ENCODE results near the gene MYO3B.

The MYO3B gene

DNA sequence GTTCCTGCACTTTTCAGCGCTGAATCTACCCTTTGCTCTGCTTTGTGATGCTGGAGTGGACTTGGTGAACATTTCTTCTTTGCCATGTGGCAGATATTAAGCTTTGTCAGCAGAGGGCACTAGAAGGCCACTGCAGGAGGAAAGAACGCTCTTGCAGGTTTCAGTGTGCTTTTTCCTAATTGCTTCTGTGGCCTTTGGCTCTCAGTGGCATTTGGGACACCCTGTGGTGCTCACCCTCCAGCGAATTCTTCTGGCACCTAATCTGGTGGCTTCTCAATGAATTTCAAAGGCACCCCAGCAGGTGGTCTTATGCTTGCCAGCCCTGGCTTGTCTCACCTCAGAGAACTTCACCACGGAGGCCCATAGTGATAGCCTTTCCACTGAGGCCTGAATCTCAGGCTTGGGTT is 146.7 kb downstream of the MYO3B start (continued):
- TF ChIP-seq ZNF654 (tag by site-specific recombination; IDR thresholded peaks at IDR 0.05; ENCODE audit: low read depth), result peak; percentile 91
- TF ChIP-seq ZNF423 (tag by site-specific recombination; IDR thresholded peaks at IDR 0.05), result 0 out of 2 replicates have a peak, but pooled peaks have one; percentile 21
- no peak for TF ChIP-seq ZNF362 (tag by site-specific recombination; IDR thresholded peaks at IDR 0.05)
- no peak for TF ChIP-seq ZBTB10 (tag by site-specific recombination; IDR thresholded peaks at IDR 0.05)

- Histone ChIP-seq H3K9me3 (ENCODE audit: control insufficient read depth, insufficient read depth, low read depth, low read length) (no peaks in the 10 kb centered on the region), H3K27ac (ENCODE audit: extremely low read depth, low read depth, low read length) (no peak overlapping the region), H3K36me3 (ENCODE audit: control insufficient read depth in 2 of 2, insufficient read depth in 1 of 2, low read length in 2 of 2) (no peaks in the 10 kb centered on the region), H3K4me3 (ENCODE audit: low read depth, low read length) (no peak overlapping the region), H3K4me1 (ENCODE audit: control insufficient read depth, insufficient read depth, low read length) (no peaks in the 10 kb centered on the region)
- CTCF ChIA-PET, result interaction anchor here (1.1 kb wide), 1 partner anchor 485 kb away, joined by 3 read pairs; no protein-coding TSS in a partner anchor
- peak; percentile 62 for TF ChIP-seq ZNF623 (tag by site-specific recombination; IDR thresholded peaks at IDR 0.05)
- TF ChIP-seq, protein P1, sequence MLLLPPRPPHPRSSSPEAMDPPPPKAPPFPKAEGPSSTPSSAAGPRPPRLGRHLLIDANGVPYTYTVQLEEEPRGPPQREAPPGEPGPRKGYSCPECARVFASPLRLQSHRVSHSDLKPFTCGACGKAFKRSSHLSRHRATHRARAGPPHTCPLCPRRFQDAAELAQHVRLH (tag by site-specific recombination; IDR thresholded peaks at IDR 0.05), result no peak
- POLR2A ChIA-PET, result no interaction called here
Measured at GRCh38 chr2:170330881-170331280, 152.9 kb downstream of the MYO3B start.

GRCh38 chr2:170332676-170333402 is 154.9 kb downstream of the MYO3B start:
- ChIA-PET POLR2A (no interaction called here), CTCF (interaction anchor here (0.8 to 1.1 kb wide), 3 partner anchors 8 to 28 kb away, joined by 3 to 5 read pairs (median 4); no protein-coding TSS in a partner anchor)
- H3K27ac ChIP-seq (ENCODE audit: extremely low read depth, low read depth, low read length), result no peak overlapping the region
- no peaks in the 10 kb centered on the region for H3K36me3 ChIP-seq (ENCODE audit: control insufficient read depth in 2 of 2, insufficient read depth in 1 of 2, low read length in 2 of 2)
- H3K9me3 ChIP-seq (ENCODE audit: control insufficient read depth, insufficient read depth, low read depth, low read length), result no peaks in the 10 kb centered on the region
- no peaks in the 10 kb centered on the region for H3K4me1 ChIP-seq (ENCODE audit: control insufficient read depth, insufficient read depth, low read length)
- no peak overlapping the region for H3K4me3 ChIP-seq (ENCODE audit: low read depth, low read length)
- TF ChIP-seq, protein P2, sequence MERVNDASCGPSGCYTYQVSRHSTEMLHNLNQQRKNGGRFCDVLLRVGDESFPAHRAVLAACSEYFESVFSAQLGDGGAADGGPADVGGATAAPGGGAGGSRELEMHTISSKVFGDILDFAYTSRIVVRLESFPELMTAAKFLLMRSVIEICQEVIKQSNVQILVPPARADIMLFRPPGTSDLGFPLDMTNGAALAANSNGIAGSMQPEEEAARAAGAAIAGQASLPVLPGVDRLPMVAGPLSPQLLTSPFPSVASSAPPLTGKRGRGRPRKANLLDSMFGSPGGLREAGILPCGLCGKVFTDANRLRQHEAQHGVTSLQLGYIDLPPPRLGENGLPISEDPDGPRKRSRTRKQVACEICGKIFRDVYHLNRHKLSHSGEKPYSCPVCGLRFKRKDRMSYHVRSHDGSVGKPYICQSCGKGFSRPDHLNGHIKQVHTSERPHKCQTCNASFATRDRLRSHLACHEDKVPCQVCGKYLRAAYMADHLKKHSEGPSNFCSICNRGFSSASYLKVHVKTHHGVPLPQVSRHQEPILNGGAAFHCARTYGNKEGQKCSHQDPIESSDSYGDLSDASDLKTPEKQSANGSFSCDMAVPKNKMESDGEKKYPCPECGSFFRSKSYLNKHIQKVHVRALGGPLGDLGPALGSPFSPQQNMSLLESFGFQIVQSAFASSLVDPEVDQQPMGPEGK (tag by site-specific recombination; IDR thresholded peaks at IDR 0.05), result no peak
- TF ChIP-seq ZNF302 (tag by site-specific recombination; IDR thresholded peaks at IDR 0.05; ENCODE audit: low read depth) (no peak), HOXA7 (CRISPR knock-in tag; IDR thresholded peaks at IDR 0.05; ENCODE audit: borderline replicate concordance) (no peak), ZFP41 (tag by site-specific recombination; IDR thresholded peaks at IDR 0.05; ENCODE audit: borderline replicate concordance) (no peak), ZNF623 (tag by site-specific recombination; IDR thresholded peaks at IDR 0.05) (no peak), ZNF175 (tag by site-specific recombination; IDR thresholded peaks at IDR 0.05) (no peak), ZNF777 (tag by site-specific recombination; IDR thresholded peaks at IDR 0.05; ENCODE audit: borderline replicate concordance) (no peak), ZNF501 (tag by site-specific recombination; IDR thresholded peaks at IDR 0.05) (no peak), ZNF585B (tag by site-specific recombination; IDR thresholded peaks at IDR 0.05) (no peak), ZNF362 (tag by site-specific recombination; IDR thresholded peaks at IDR 0.05) (no peak), ZNF621 (tag by site-specific recombination; IDR thresholded peaks at IDR 0.05) (no peak), ZSCAN16 (tag by site-specific recombination; IDR thresholded peaks at IDR 0.05) (no peak)
- TF ChIP-seq, protein P3, sequence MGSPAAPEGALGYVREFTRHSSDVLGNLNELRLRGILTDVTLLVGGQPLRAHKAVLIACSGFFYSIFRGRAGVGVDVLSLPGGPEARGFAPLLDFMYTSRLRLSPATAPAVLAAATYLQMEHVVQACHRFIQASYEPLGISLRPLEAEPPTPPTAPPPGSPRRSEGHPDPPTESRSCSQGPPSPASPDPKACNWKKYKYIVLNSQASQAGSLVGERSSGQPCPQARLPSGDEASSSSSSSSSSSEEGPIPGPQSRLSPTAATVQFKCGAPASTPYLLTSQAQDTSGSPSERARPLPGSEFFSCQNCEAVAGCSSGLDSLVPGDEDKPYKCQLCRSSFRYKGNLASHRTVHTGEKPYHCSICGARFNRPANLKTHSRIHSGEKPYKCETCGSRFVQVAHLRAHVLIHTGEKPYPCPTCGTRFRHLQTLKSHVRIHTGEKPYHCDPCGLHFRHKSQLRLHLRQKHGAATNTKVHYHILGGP (tag by site-specific recombination; IDR thresholded peaks at IDR 0.05), result no peak

All from HEK293 (cell line).